ENCODE measurements around the gene F8.

DNA sequence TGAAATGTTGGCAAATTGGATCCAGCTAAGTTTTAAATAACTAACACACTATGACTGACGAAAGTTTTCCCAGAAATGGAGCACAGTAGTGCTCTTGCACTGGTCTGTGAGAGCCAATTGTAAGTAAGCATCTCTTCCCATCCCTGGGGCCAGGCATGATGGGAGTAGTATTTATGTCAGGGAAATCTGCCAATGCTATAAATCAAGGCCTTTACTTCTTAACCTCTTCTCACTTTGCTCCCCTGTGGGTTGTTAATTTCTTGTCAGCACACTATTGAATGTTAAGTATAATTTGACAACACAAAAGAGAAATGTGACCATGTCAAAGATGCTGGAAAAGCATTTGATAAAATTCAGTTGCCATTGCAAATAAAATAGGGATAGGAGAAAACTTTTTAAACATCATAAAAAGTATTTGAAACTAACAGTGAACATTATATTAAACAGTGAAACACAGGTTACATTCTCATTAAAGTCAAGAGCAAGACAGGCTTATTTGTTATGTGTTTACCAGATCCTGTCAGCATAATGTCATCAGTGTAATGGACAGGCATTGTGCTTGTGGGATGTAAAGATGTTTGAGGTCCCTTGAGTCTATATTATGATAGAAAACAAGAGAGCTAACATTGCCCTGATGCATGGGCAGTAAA is 131.4 kb downstream of the F8 start:
- TF ChIP-seq POLR2AphosphoS5 (IDR thresholded peaks at IDR 0.05; ENCODE audit: borderline replicate concordance, low read depth, low read length), result no peak
- no peak for TF ChIP-seq EZH2 (IDR thresholded peaks at IDR 0.05)
- no peak for TF ChIP-seq FOXP2 (optimal IDR thresholded peaks at IDR 0.05; ENCODE audit: control extremely low read depth, extremely low read length, insufficient read depth)

Measured in SK-N-MC (cell line).